Glutamatergic neuron (in vitro differentiated cells): Measurements from ENCODE around the gene PPP1R7. TPM values are rescaled to one million over a fixed set of nuclear protein-coding genes. Genes with fewer than 3 reads are reported as not detected.

Source experiments
- DNase-seq: peaks from one replicate; pipeline ENCODE4 v3.0.0; 2022
- H3K27ac Mint-ChIP-seq: one replicate; pipeline ENCODE4 v1.8.0; 2020; ENCODE audit warnings: mild to moderate bottlenecking, mixed read lengths, inconsistent platforms; ENCODE audit not compliant: unreplicated experiment
- H3K27me3 Mint-ChIP-seq: one replicate; pipeline ENCODE4 v1.8.0; 2020; ENCODE audit warnings: mild to moderate bottlenecking, moderate library complexity, mixed read lengths, inconsistent platforms; ENCODE audit not compliant: unreplicated experiment
- H3K36me3 Mint-ChIP-seq: one replicate; pipeline ENCODE4 v1.8.0; 2020; ENCODE audit warnings: mild to moderate bottlenecking, mixed read lengths, inconsistent platforms; ENCODE audit not compliant: unreplicated experiment
- H3K4me1 Mint-ChIP-seq: one replicate; pipeline ENCODE4 v1.8.0; 2020; ENCODE audit warnings: mild to moderate bottlenecking, low read depth, mixed read lengths, inconsistent platforms; ENCODE audit not compliant: unreplicated experiment
- H3K4me3 Mint-ChIP-seq: one replicate; pipeline ENCODE4 v1.8.0; 2020; ENCODE audit warnings: mild to moderate bottlenecking, mixed read lengths, inconsistent platforms; ENCODE audit not compliant: unreplicated experiment
- H3K9me3 Mint-ChIP-seq: one replicate; pipeline ENCODE4 v1.8.0; 2020; ENCODE audit warnings: mild to moderate bottlenecking, moderate library complexity, mixed read lengths, inconsistent platforms; ENCODE audit not compliant: unreplicated experiment
- CTCF ChIP-seq: fragments of 200-600 bp; sonication (generic); IDR thresholded peaks from one replicate; pipeline ENCODE4 v1.5.0; 2021; ENCODE audit not compliant: partially characterized antibody, unreplicated experiment
- total RNA-seq: library from RNA; stranded (reverse); fragmentation: NEBNext Ultra II Directional; extraction: Animal tissue kit (Norgen Biotek cat#: 25700); gene quantifications from one replicate; pipeline ENCODE4 v1.2.1, GENCODE V29; 2021; ENCODE audit not compliant: unreplicated experiment

Gene PPP1R7
- total RNA-seq, 1 donor from 2014 or later: 53.9 TPM

- peak overlapping the region; percentile 82 for H3K27ac Mint-ChIP-seq
- H3K27me3 Mint-ChIP-seq: peaks cover 4% of the 10 kb centered on the region
- peaks cover 5% of the 10 kb centered on the region for H3K36me3 Mint-ChIP-seq
- H3K4me3 Mint-ChIP-seq: peak overlapping the region; percentile 99
- peaks cover 10% of the 10 kb centered on the region for H3K4me1 Mint-ChIP-seq
- peaks cover 7% of the 10 kb centered on the region for H3K9me3 Mint-ChIP-seq
- TF ChIP-seq CTCF: no peak
- no peak for DNase-seq
Measured at GRCh38 chr2:241150660-241151530, 628 bp downstream of the PPP1R7 start.

GRCh38 chr2:241151934-241152660 is 1.8 kb downstream of the PPP1R7 start:
- peak overlapping the region; percentile 99 for H3K4me3 Mint-ChIP-seq
- H3K9me3 Mint-ChIP-seq: peaks cover 7% of the 10 kb centered on the region
- H3K36me3 Mint-ChIP-seq: peaks cover 5% of the 10 kb centered on the region
- TF ChIP-seq CTCF: no peak
- DNase-seq: no peak
- H3K27me3 Mint-ChIP-seq: peaks cover 4% of the 10 kb centered on the region
- peaks cover 10% of the 10 kb centered on the region for H3K4me1 Mint-ChIP-seq
- no peak overlapping the region for H3K27ac Mint-ChIP-seq

- no peak for TF ChIP-seq CTCF
- no peak for DNase-seq
- Mint-ChIP-seq H3K4me3 (no peak overlapping the region), H3K27me3 (peaks cover 4% of the 10 kb centered on the region), H3K36me3 (peaks cover 1% of the 10 kb centered on the region), H3K27ac (no peak overlapping the region), H3K4me1 (peaks cover 2% of the 10 kb centered on the region), H3K9me3 (peaks cover 4% of the 10 kb centered on the region)
Measured at GRCh38 chr2:241153616-241154015, 3.3 kb downstream of the PPP1R7 start.

GRCh38 chr2:241154915-241155314 is 4.6 kb downstream of the PPP1R7 start:
- TF ChIP-seq CTCF: no peak
- H3K36me3 Mint-ChIP-seq: no peaks in the 10 kb centered on the region
- DNase-seq: no peak
- H3K4me1 Mint-ChIP-seq: peaks cover 2% of the 10 kb centered on the region
- no peak overlapping the region for H3K27ac Mint-ChIP-seq
- no peak overlapping the region for H3K4me3 Mint-ChIP-seq
- H3K9me3 Mint-ChIP-seq: peaks cover 2% of the 10 kb centered on the region
- H3K27me3 Mint-ChIP-seq: peaks cover 4% of the 10 kb centered on the region

- TF ChIP-seq CTCF: no peak
- Mint-ChIP-seq H3K4me3 (no peak overlapping the region), H3K27ac (no peak overlapping the region), H3K36me3 (no peaks in the 10 kb centered on the region), H3K4me1 (peaks cover 2% of the 10 kb centered on the region), H3K9me3 (peaks cover 1% of the 10 kb centered on the region), H3K27me3 (peaks cover 2% of the 10 kb centered on the region)
- no peak for DNase-seq
Measured at GRCh38 chr2:241155936-241156335, 5.7 kb downstream of the PPP1R7 start.
